ENCODE measurements around the gene IRAG1.
"Not testable (repeated sequence)": the region's sequence is repeated elsewhere in the genome, so short reads cannot be mapped to it uniquely, and the experiment has no call there.

The IRAG1 gene

DNA sequence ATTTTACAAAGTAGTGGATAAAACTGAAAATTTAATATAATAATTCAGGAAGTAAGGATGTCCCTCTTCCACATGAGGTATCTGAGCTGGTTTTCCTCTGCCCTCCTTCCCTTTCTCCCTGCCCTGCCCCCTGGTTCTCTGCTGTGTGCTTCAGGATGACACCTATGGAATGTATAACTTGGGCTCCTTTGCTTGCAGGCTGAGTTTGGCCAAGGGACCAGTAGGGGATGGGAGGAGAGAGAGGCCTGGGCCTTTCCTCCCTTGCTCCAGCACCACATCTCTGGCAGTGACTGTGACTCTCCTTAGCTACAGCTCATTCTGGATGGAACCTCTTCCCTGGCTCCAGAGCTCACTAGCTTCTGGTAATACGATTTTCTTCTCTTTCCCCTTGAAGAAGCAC, 10.1 kb downstream of the IRAG1 start:
- Histone ChIP-seq H2BK12ac (ENCODE audit: low read length) (no peak overlapping the region), H3K27ac (replicated peaks; ENCODE audit: low read length) (no peak overlapping the region), H3K4me2 (ENCODE audit: insufficient read depth, low read length, poor library complexity, severe bottlenecking) (no peak overlapping the region), H3K14ac (ENCODE audit: low read length) (no peak overlapping the region), H3K36me3 (replicated peaks in 1 of 2; ENCODE audit: control insufficient read depth in 2 of 2, insufficient read depth in 2 of 2, low read length in 2 of 2) (no peaks in the 10 kb centered on the region), H2AK5ac (ENCODE audit: low read depth, low read length) (no peak overlapping the region), H3K4ac (ENCODE audit: low read length) (no peak overlapping the region), H3K4me1 (ENCODE audit: control insufficient read depth in 2 of 2, insufficient read depth in 1 of 2, low read depth in 1 of 2, low read length in 2 of 2) (no peaks in the 10 kb centered on the region), H2BK120ac (ENCODE audit: low read depth, low read length) (no peak overlapping the region), H3K4me3 (ENCODE audit: low read length in 2 of 2) (no peak overlapping the region), H3K27me3 (ENCODE audit: control insufficient read depth in 3 of 3, insufficient read depth in 3 of 3, low read depth in 1 of 3, low read length in 3 of 3) (no peaks in the 10 kb centered on the region), H3K9me3 (replicated peaks in 1 of 2; ENCODE audit: control insufficient read depth in 2 of 2, insufficient read depth in 1 of 2, low read depth in 1 of 2, low read length in 2 of 2) (no peaks in the 10 kb centered on the region), H3K23ac (ENCODE audit: low read depth, low read length, poor library complexity) (no peak overlapping the region), H3K18ac (ENCODE audit: low read length) (no peak overlapping the region), H3K79me1 (ENCODE audit: low read depth, low read length) (no peaks in the 10 kb centered on the region), H4K91ac (ENCODE audit: low read depth, low read length, poor library complexity) (no peak overlapping the region), H3K9ac (ENCODE audit: low read depth, low read length, poor library complexity) (no peak overlapping the region), H2AFZ (ENCODE audit: low read length) (no peak overlapping the region), H4K8ac (ENCODE audit: low read depth, low read length) (no peak overlapping the region), H2BK15ac (ENCODE audit: low read length) (no peak overlapping the region), H2BK5ac (ENCODE audit: low read length) (no peak overlapping the region)
- DNase-seq (ENCODE audit: low spot score), result no peak
- no CpG with 5 or more reads among the region's 1 CpG for WGBS, 2 donors (ENCODE audit: extremely low coverage in 2 of 2, insufficient read length in 2 of 2, insufficient replicate concordance in 1 of 2)

DNA sequence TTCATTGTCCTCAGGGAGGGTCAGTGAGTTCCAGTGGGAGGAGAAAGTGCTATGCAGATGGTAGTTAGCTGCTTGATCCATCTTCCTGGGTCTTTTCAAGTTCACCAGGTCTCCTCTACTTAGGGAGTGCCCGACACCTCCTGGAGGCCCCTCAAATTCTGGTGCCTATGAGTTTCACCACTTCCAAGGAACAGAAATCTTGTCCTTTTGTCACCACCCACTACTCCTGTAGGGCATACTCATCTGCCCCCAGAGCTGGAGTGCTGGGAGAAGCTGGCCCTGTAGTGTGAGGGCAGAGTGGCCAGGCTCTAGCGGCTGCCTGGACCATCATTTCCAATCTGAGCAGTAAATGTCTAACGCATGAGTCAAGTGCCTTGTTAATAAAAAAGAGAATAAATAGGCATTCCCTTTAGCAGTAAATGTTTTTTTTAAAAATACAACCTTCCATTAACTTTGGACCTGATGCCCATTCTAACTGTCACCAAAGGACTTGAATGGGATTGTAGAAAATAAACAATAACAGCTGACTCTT, 12.5 kb downstream of the IRAG1 start:
- H3K4ac ChIP-seq (ENCODE audit: low read length), result no peak overlapping the region
- H2AFZ ChIP-seq (ENCODE audit: low read length), result no peak overlapping the region
- no peaks in the 10 kb centered on the region for H3K36me3 ChIP-seq (replicated peaks in 1 of 2; ENCODE audit: control insufficient read depth in 2 of 2, insufficient read depth in 2 of 2, low read length in 2 of 2)
- no peak overlapping the region for H4K91ac ChIP-seq (ENCODE audit: low read depth, low read length, poor library complexity)
- no peak overlapping the region for H3K9ac ChIP-seq (ENCODE audit: low read depth, low read length, poor library complexity)
- H3K9me3 ChIP-seq (replicated peaks in 1 of 2; ENCODE audit: control insufficient read depth in 2 of 2, insufficient read depth in 1 of 2, low read depth in 1 of 2, low read length in 2 of 2), result no peaks in the 10 kb centered on the region
- H3K27me3 ChIP-seq (ENCODE audit: control insufficient read depth in 3 of 3, insufficient read depth in 3 of 3, low read depth in 1 of 3, low read length in 3 of 3), result no peaks in the 10 kb centered on the region
- no peak overlapping the region for H3K4me3 ChIP-seq (ENCODE audit: low read length in 2 of 2)
- DNase-seq (ENCODE audit: low spot score), result no peak
- no peak overlapping the region for H3K4me2 ChIP-seq (ENCODE audit: insufficient read depth, low read length, poor library complexity, severe bottlenecking)
- no peak overlapping the region for H3K18ac ChIP-seq (ENCODE audit: low read length)
- no peak overlapping the region for H2BK5ac ChIP-seq (ENCODE audit: low read length)
- H4K8ac ChIP-seq (ENCODE audit: low read depth, low read length), result no peak overlapping the region
- H2BK120ac ChIP-seq (ENCODE audit: low read depth, low read length), result no peak overlapping the region
- no peaks in the 10 kb centered on the region for H3K79me1 ChIP-seq (ENCODE audit: low read depth, low read length)
- H3K23ac ChIP-seq (ENCODE audit: low read depth, low read length, poor library complexity), result no peak overlapping the region
- H3K27ac ChIP-seq (replicated peaks; ENCODE audit: low read length), result no peak overlapping the region
- no peak overlapping the region for H2AK5ac ChIP-seq (ENCODE audit: low read depth, low read length)
- H2BK15ac ChIP-seq (ENCODE audit: low read length), result no peak overlapping the region
- H2BK12ac ChIP-seq (ENCODE audit: low read length), result no peak overlapping the region
- no peak overlapping the region for H3K14ac ChIP-seq (ENCODE audit: low read length)
- H3K4me1 ChIP-seq (ENCODE audit: control insufficient read depth in 2 of 2, insufficient read depth in 1 of 2, low read depth in 1 of 2, low read length in 2 of 2), result no peaks in the 10 kb centered on the region
- no CpG with 5 or more reads among the region's 3 CpGs for WGBS, 2 donors (ENCODE audit: extremely low coverage in 2 of 2, insufficient read length in 2 of 2, insufficient replicate concordance in 1 of 2)

DNA sequence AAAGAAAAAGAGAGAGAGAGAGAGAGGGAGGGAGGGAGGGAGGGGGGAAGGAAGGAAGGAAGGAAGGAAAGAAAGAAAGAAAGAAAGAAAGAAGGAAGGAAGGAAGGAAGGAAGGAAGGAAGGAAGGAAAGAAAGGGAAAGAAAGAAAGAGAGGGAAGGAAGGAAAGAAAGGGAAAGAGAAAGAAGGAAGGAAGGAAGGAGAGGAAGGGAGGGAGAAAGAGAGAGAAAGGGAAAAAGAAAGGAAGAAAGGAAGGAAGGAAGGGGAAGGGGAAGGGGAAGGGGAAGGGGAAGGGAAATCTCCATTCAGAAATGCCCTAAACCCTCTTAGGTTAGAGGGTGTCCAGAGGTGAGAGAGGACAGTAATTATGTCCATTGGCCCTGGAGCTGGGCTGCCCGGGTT, 13.3 kb downstream of the IRAG1 start:
- H3K27me3 ChIP-seq (ENCODE audit: control insufficient read depth in 3 of 3, insufficient read depth in 3 of 3, low read depth in 1 of 3, low read length in 3 of 3); H2BK5ac ChIP-seq (ENCODE audit: low read length); H3K9me3 ChIP-seq (replicated peaks in 1 of 2; ENCODE audit: control insufficient read depth in 2 of 2, insufficient read depth in 1 of 2, low read depth in 1 of 2, low read length in 2 of 2); H2AFZ ChIP-seq (ENCODE audit: low read length); H3K36me3 ChIP-seq (replicated peaks in 1 of 2; ENCODE audit: control insufficient read depth in 2 of 2, insufficient read depth in 2 of 2, low read length in 2 of 2); H3K79me1 ChIP-seq (ENCODE audit: low read depth, low read length); H3K4me2 ChIP-seq (ENCODE audit: insufficient read depth, low read length, poor library complexity, severe bottlenecking); H3K14ac ChIP-seq (ENCODE audit: low read length); H2AK5ac ChIP-seq (ENCODE audit: low read depth, low read length); H2BK12ac ChIP-seq (ENCODE audit: low read length); H3K4me3 ChIP-seq (ENCODE audit: low read length in 2 of 2); H3K9ac ChIP-seq (ENCODE audit: low read depth, low read length, poor library complexity); H4K8ac ChIP-seq (ENCODE audit: low read depth, low read length); H3K4ac ChIP-seq (ENCODE audit: low read length); H3K4me1 ChIP-seq (ENCODE audit: control insufficient read depth in 2 of 2, insufficient read depth in 1 of 2, low read depth in 1 of 2, low read length in 2 of 2); H2BK120ac ChIP-seq (ENCODE audit: low read depth, low read length); H3K23ac ChIP-seq (ENCODE audit: low read depth, low read length, poor library complexity); H2BK15ac ChIP-seq (ENCODE audit: low read length); H4K91ac ChIP-seq (ENCODE audit: low read depth, low read length, poor library complexity); DNase-seq (ENCODE audit: low spot score); H3K18ac ChIP-seq (ENCODE audit: low read length); H3K27ac ChIP-seq (replicated peaks; ENCODE audit: low read length): not testable (repeated sequence)
- no CpG with 5 or more reads among the region's 1 CpG for WGBS, 2 donors (ENCODE audit: extremely low coverage in 2 of 2, insufficient read length in 2 of 2, insufficient replicate concordance in 1 of 2)

DNA sequence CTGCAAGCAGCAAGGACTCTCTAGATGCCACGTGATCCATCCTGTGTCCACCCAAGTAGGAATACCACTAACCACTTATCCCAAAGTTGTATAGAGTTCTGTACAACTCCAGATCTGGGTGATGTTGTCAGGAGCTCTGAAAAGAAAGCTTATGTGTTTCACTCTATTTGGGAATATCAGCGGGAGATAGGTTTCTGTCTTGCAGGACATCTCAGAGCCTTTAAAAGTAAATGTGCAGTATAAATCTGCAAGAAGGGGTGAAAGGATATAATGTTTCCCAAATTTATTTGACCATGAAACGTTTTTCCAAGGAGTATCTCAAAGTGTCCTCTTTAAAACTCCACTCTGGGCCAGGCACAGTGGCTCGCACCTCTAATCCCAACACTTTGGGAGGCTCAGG, 13.9 kb downstream of the IRAG1 start:
- H3K23ac ChIP-seq (ENCODE audit: low read depth, low read length, poor library complexity), result no peak overlapping the region
- no peak overlapping the region for H3K18ac ChIP-seq (ENCODE audit: low read length)
- peaks cover 0 to under 1% of the 10 kb centered on the region in 2 donors for H3K4me1 ChIP-seq (ENCODE audit: control insufficient read depth in 2 of 2, insufficient read depth in 1 of 2, low read depth in 1 of 2, low read length in 2 of 2)
- H3K79me1 ChIP-seq (ENCODE audit: low read depth, low read length), result no peaks in the 10 kb centered on the region
- H3K36me3 ChIP-seq (replicated peaks in 1 of 2; ENCODE audit: control insufficient read depth in 2 of 2, insufficient read depth in 2 of 2, low read length in 2 of 2), result no peaks in the 10 kb centered on the region
- H4K91ac ChIP-seq (ENCODE audit: low read depth, low read length, poor library complexity), result no peak overlapping the region
- H4K8ac ChIP-seq (ENCODE audit: low read depth, low read length), result no peak overlapping the region
- no peaks in the 10 kb centered on the region for H3K27me3 ChIP-seq (ENCODE audit: control insufficient read depth in 3 of 3, insufficient read depth in 3 of 3, low read depth in 1 of 3, low read length in 3 of 3)
- H2AFZ ChIP-seq (ENCODE audit: low read length), result no peak overlapping the region
- no peak overlapping the region for H3K9ac ChIP-seq (ENCODE audit: low read depth, low read length, poor library complexity)
- no peak overlapping the region for H2BK15ac ChIP-seq (ENCODE audit: low read length)
- no peak overlapping the region for H3K4me3 ChIP-seq (ENCODE audit: low read length in 2 of 2)
- no peak overlapping the region for H3K27ac ChIP-seq (replicated peaks; ENCODE audit: low read length)
- no peak overlapping the region for H2BK5ac ChIP-seq (ENCODE audit: low read length)
- no peak for DNase-seq (ENCODE audit: low spot score)
- H3K4me2 ChIP-seq (ENCODE audit: insufficient read depth, low read length, poor library complexity, severe bottlenecking), result no peak overlapping the region
- no peak overlapping the region for H3K4ac ChIP-seq (ENCODE audit: low read length)
- no peak overlapping the region for H3K14ac ChIP-seq (ENCODE audit: low read length)
- no peak overlapping the region for H2AK5ac ChIP-seq (ENCODE audit: low read depth, low read length)
- no CpG with 5 or more reads among the region's 4 CpGs for WGBS, 2 donors (ENCODE audit: extremely low coverage in 2 of 2, insufficient read length in 2 of 2, insufficient replicate concordance in 1 of 2)
- H2BK12ac ChIP-seq (ENCODE audit: low read length), result no peak overlapping the region
- H2BK120ac ChIP-seq (ENCODE audit: low read depth, low read length), result no peak overlapping the region
- H3K9me3 ChIP-seq (replicated peaks in 1 of 2; ENCODE audit: control insufficient read depth in 2 of 2, insufficient read depth in 1 of 2, low read depth in 1 of 2, low read length in 2 of 2), result no peaks in the 10 kb centered on the region

All from neuronal stem cell (in vitro differentiated cells).